T-helper 17 cell (primary cell): Measurements from ENCODE around the gene DENND1B. TPM values are rescaled to one million over a fixed set of nuclear protein-coding genes. Genes with fewer than 3 reads are reported as not detected.
A peak's percentile ranks its signal among the peaks of the same experiment; 100 is the strongest.
"Not testable (repeated sequence)": the region's sequence is repeated elsewhere in the genome, so short reads cannot be mapped to it uniquely, and the experiment has no call there.

Source experiments
- ATAC-seq: fragments of 150-1000 bp; cut with Tn5 transposase; 2 replicates; pipeline ENCODE4 v1.10.0; 2021; ENCODE audit warnings: mild to moderate bottlenecking, moderate library complexity
- DNase-seq, 3 donors: peaks; one replicate each; pipeline versions ENCODE4 v3.0.0 to v3.0.0-alpha.2; 2020 to 2021
- H3K9me3 ChIP-seq: one replicate; pipeline ENCODE4 v1.7.0; 2013; ENCODE audit warnings: low read length, mild to moderate bottlenecking; ENCODE audit not compliant: control insufficient read depth, poor library complexity, severe bottlenecking
- H3K27ac Mint-ChIP-seq: one replicate; pipeline ENCODE4 v1.8.0; 2022; ENCODE audit warnings: mild to moderate bottlenecking, moderate library complexity, mixed read lengths
- H3K27me3 Mint-ChIP-seq: one replicate; pipeline ENCODE4 v1.8.0; 2022; ENCODE audit warnings: mixed read lengths
- H3K36me3 Mint-ChIP-seq: one replicate; pipeline ENCODE4 v1.8.0; 2022; ENCODE audit warnings: low read depth, mixed read lengths
- H3K4me1 Mint-ChIP-seq: one replicate; pipeline ENCODE4 v1.8.0; 2022; ENCODE audit warnings: mild to moderate bottlenecking, mixed read lengths
- H3K4me3 Mint-ChIP-seq: one replicate; pipeline ENCODE4 v1.8.0; 2022; ENCODE audit warnings: mild to moderate bottlenecking, moderate library complexity, mixed read lengths
- total RNA-seq, 4 donors: library from RNA in 2 of 4; stranded (reverse) in 2 of 4; gene quantifications; one replicate each; pipeline ENCODE4 v1.2.3 and lab custom pipeline; 2022 to 2026

The DENND1B gene
- total RNA-seq, 2 donors from 2014 or later = 32.4 to 35.6 TPM

DNA sequence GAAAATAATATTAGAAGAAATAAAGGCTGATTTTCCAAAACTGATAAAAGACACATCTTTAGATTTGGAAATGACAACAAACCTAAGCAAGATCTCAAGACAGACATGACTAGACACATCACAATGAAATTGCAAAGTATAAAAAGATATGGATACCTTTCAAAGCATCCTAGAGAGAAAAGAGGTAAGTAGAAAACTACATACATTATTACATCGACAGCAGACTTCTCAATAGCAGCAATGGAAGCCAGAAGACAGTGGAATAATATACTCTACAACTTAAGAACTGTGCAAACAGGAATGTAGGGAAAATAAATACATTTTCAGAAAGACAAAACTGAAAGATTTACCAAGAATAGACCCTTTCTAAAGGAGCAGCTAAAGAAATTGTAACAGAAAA is 50.2 kb downstream of the DENND1B start:
- Mint-ChIP-seq H3K36me3 (no peaks in the 10 kb centered on the region), H3K4me3 (no peak overlapping the region), H3K27me3 (no peaks in the 10 kb centered on the region), H3K4me1 (no peaks in the 10 kb centered on the region), H3K27ac (no peak overlapping the region)
- DNase-seq (no peak), ATAC-seq (no peak)
- H3K9me3 ChIP-seq = peaks cover 4% of the 10 kb centered on the region

DNA sequence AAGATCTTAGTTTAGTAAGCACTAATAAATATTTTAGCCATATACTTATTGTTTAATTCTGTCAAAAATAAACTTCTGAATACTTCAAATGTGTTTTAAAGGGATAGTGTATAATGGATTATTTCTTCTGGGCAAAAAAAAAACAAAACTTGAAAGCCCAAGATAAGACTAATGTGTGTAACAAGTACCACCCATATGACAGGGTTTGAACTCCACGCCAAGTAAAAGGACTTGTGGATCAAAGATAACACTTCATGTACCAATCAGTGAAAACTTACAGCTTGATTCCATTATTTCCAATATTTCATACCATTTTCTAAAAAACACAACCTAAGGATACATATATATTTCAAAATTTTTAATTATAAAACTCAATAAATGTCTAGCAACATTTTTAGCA is 59.5 kb downstream of the DENND1B start:
- no peak overlapping the region for H3K4me3 Mint-ChIP-seq
- H3K36me3 Mint-ChIP-seq = peaks cover 4% of the 10 kb centered on the region
- H3K27me3 Mint-ChIP-seq = no peaks in the 10 kb centered on the region
- H3K4me1 Mint-ChIP-seq = peaks cover 17% of the 10 kb centered on the region
- DNase-seq (no peak), ATAC-seq (no peak)
- no peak overlapping the region for H3K27ac Mint-ChIP-seq
- no peaks in the 10 kb centered on the region for H3K9me3 ChIP-seq

DNA sequence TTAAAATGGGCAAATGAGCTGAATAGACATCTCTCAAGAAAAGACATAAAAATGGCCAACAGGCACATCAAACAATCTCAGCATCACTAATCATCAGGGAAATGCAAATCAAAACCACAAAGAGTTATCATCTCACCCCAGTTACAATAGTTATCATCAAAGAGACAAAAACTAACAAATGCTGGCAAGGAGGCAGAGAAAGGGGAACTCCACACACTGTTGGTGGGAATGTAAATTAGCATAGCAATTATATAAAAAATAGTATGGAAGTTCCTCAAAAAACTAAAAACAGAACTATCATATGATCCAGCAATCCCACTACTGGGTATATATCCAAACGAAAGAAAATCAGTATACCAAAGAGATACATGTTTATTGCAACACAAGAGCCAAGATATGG is 68.7 kb downstream of the DENND1B start:
- H3K27me3 Mint-ChIP-seq = no peaks in the 10 kb centered on the region
- H3K36me3 Mint-ChIP-seq = no peaks in the 10 kb centered on the region
- no peak for DNase-seq
- H3K4me3 Mint-ChIP-seq = no peak overlapping the region
- no peak overlapping the region for H3K27ac Mint-ChIP-seq
- peaks cover 7% of the 10 kb centered on the region for H3K4me1 Mint-ChIP-seq
- no peaks in the 10 kb centered on the region for H3K9me3 ChIP-seq
- peak; percentile 55 for ATAC-seq

DNA sequence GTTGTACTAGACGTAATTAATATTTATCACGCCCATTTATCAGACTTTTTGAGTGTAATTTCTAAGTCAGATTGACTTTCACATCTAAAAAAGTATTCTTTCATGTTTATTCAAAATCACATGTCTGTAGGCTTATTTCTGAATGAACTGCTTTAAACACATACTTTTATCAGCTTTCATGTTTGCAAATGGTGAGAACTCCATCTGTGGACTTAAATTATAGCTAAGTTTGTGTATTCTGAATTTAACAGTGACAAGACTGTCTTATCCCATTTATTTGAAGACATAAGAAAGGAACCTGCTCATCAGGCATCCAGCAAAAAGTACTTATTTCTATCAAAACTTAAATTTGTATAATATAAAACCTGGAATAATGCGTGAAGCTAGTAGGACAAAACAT is 69.3 kb downstream of the DENND1B start:
- ATAC-seq (no peak), DNase-seq (no peak)
- no peak overlapping the region for H3K27ac Mint-ChIP-seq
- H3K4me3 Mint-ChIP-seq = no peak overlapping the region
- no peaks in the 10 kb centered on the region for H3K9me3 ChIP-seq
- no peaks in the 10 kb centered on the region for H3K36me3 Mint-ChIP-seq
- no peaks in the 10 kb centered on the region for H3K27me3 Mint-ChIP-seq
- H3K4me1 Mint-ChIP-seq = peaks cover 7% of the 10 kb centered on the region

DNA sequence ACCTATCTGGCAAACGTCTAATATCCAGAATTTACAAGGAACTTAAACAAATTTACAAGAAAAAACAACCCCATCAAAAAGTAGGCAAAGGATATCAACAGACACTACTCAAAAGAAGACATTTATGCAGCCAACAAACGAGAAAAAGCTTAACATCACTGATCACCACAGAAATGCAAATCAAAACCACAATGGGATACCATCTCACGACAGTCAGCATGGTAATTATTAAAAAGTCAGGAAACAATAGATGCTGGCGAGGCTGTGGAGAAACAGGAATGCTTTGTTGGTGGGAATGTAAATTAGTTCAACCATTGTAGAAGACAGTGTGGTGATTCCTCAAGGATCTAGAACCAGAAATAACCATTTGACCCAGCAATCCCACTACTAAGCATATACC is 74.6 kb downstream of the DENND1B start:
- peaks cover 31% of the 10 kb centered on the region for H3K4me1 Mint-ChIP-seq
- H3K36me3 Mint-ChIP-seq, H3K27me3 Mint-ChIP-seq, H3K27ac Mint-ChIP-seq, H3K4me3 Mint-ChIP-seq, ATAC-seq, H3K9me3 ChIP-seq, DNase-seq: not testable (repeated sequence)

DNA sequence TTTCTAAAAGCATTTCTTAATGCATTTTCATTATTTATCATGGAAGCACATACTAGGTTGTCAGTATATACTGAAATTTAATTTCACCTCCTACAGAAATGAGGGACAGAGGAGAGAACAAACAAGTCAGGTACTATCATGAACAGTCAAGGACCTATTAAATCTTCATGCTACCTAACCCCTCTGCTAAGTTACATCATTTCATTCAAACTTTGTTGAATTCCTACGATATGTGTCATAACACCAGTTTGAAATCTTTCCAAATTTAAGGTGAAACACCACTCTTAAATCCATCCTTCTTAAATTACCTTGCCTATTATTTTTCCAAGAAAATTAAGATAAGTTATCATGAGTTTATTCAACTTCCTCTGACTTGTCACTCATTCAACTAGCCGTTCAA is 78.9 kb downstream of the DENND1B start:
- Mint-ChIP-seq H3K27me3 (no peaks in the 10 kb centered on the region), H3K4me3 (no peak overlapping the region), H3K4me1 (peaks cover 36% of the 10 kb centered on the region), H3K27ac (no peak overlapping the region), H3K36me3 (peaks cover 3% of the 10 kb centered on the region)
- no peak for ATAC-seq
- no peaks in the 10 kb centered on the region for H3K9me3 ChIP-seq
- DNase-seq = no peak

DNA sequence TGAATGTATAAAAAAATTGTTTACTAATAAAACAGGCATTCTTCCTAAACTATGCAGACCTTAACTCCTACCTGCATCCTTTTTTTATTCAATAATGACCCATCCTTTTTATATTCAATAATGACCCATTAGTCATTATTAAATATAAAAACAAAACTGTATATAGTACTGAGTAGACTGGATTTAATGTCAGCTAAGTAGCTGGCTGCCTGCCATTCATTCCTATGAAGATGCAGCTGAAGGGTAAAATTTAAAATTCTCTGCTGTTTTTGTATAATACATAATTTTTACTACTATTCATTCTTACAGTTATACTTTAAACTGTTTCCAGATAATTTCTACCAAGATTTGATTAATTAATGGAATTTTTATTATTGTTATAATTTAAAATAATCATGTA is 79.3 kb downstream of the DENND1B start:
- no peak for DNase-seq
- H3K27me3 Mint-ChIP-seq = no peaks in the 10 kb centered on the region
- no peak overlapping the region for H3K27ac Mint-ChIP-seq
- H3K36me3 Mint-ChIP-seq = peaks cover 3% of the 10 kb centered on the region
- peaks cover 39% of the 10 kb centered on the region for H3K4me1 Mint-ChIP-seq
- no peak for ATAC-seq
- no peaks in the 10 kb centered on the region for H3K9me3 ChIP-seq
- H3K4me3 Mint-ChIP-seq = no peak overlapping the region

DNA sequence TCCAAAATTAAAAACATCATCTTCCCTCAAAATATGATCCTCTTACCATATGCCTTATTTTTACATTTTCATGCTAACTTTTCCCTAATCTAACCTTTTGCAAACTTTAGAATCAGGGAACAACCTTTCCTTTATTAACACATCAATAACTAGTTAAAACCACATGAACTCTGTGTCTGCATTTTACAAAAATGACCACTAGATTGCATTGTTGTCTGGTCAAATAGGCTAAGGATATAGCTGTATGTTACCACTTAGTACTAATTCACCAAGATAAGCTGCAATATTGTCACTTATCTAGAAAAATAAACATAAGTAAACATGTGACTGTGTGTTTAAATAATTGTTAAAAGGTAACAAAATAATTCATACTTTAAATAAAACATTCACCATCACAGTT is 82.3 kb downstream of the DENND1B start:
- ATAC-seq = no peak
- Mint-ChIP-seq H3K27me3 (no peaks in the 10 kb centered on the region), H3K36me3 (peaks cover 10% of the 10 kb centered on the region), H3K4me1 (peaks cover 22% of the 10 kb centered on the region), H3K27ac (no peak overlapping the region), H3K4me3 (no peak overlapping the region)
- no peaks in the 10 kb centered on the region for H3K9me3 ChIP-seq
- DNase-seq = no peak

DNA sequence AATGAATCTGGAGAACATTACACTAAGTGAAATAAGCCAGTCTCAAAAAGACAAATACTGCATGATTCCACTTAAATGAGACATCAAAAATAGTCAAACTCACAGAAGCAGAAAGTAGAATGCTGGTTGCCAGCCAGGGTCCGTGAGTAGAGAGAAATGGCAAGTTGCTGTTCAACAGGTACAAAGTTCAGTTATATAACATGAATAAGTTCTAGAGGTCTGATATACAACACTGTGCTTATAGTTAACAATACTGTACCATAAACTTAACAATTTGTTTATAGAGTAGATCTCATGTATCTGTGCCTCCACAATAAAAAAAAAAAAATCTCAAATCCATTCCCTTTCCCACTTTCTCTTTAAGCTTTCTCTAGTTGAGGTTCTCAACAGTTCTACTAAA is 83.5 kb downstream of the DENND1B start:
- ATAC-seq = no peak
- Mint-ChIP-seq H3K36me3 (peaks cover 10% of the 10 kb centered on the region), H3K27ac (peak overlapping the region; percentile 5), H3K27me3 (no peaks in the 10 kb centered on the region), H3K4me1 (peaks cover 18% of the 10 kb centered on the region), H3K4me3 (no peak overlapping the region)
- DNase-seq = no peak
- H3K9me3 ChIP-seq = no peaks in the 10 kb centered on the region

DNA sequence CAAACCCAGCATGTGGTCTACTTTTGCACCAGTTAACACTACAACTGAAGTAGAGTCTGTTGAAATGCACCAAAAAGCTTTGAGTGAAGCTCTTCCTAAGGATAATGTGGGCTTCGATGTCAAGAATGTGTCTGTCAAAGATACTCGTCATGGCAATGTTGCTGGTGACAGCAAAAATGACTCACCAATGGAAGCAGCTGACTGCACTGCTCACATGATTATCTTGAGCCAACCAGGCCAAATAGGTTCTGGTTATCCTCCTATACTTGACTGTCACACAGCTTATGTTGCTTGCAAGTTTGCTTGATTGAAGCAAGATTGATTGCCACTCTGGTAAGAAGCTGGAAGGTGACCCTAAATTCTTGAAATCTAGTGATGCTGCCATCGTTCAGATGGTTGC is 85.2 kb downstream of the DENND1B start:
- Mint-ChIP-seq H3K36me3 (peaks cover 10% of the 10 kb centered on the region), H3K4me1 (peaks cover 20% of the 10 kb centered on the region), H3K4me3 (no peak overlapping the region), H3K27ac (no peak overlapping the region), H3K27me3 (no peaks in the 10 kb centered on the region)
- H3K9me3 ChIP-seq = no peaks in the 10 kb centered on the region
- DNase-seq = no peak
- ATAC-seq = no peak

DNA sequence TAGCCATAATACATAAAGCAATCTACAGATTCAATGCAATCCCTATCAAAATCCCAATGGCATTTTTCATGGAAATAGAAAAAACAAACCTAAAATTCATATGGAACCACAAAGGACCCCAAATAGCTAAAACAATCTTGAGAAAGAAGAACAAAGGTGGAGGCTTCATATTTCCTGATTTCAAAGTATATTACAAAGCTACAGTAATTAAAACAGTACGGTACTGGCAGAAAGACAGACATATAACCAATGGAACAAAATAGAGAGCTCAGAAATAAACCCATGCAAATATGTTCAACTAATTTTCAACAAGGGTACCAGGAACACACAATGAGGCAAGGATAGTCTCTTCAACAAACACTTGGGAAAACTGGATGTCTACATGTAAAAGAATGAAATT is 87.0 kb downstream of the DENND1B start:
- peaks cover 10% of the 10 kb centered on the region for H3K36me3 Mint-ChIP-seq
- H3K4me1 Mint-ChIP-seq = peaks cover 19% of the 10 kb centered on the region
- no peaks in the 10 kb centered on the region for H3K9me3 ChIP-seq
- no peak overlapping the region for H3K4me3 Mint-ChIP-seq
- ATAC-seq (no peak), DNase-seq (no peak)
- no peak overlapping the region for H3K27ac Mint-ChIP-seq
- H3K27me3 Mint-ChIP-seq = no peaks in the 10 kb centered on the region

DNA sequence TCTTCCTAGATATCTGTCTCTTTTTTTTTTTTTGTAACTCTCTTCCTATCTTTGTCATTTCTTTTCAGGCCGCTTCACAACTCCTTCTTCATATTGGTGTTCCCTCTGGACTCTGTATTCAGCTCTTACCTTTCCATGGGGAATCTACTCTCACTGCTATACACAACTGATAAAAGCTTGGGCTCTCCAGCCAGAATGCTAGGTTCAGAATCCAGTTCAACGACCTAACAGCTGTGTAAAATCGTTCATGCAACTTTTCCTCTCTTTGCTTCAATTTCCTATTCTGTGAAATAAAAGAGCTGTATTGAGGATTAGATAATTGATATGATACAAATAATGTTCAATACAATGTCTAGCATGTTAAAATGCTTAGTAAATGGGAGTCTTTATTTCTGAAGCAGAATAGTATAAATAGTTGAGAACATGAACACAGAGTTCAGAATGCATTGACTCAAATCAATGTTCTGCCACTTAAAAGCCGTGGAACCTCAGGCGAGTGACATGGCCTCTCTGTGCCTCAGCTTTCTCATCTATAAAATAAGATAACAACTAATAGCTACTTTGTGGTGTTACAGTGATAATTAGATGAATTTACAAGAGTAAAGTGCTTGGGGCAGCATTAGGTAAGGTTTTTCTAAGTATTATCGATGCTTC is 88.5 kb downstream of the DENND1B start:
- Mint-ChIP-seq H3K36me3 (peaks cover 10% of the 10 kb centered on the region), H3K27ac (no peak overlapping the region), H3K27me3 (no peaks in the 10 kb centered on the region), H3K4me1 (peaks cover 22% of the 10 kb centered on the region), H3K4me3 (no peak overlapping the region)
- no peak for ATAC-seq
- H3K9me3 ChIP-seq = no peaks in the 10 kb centered on the region
- DNase-seq = no peak

DNA sequence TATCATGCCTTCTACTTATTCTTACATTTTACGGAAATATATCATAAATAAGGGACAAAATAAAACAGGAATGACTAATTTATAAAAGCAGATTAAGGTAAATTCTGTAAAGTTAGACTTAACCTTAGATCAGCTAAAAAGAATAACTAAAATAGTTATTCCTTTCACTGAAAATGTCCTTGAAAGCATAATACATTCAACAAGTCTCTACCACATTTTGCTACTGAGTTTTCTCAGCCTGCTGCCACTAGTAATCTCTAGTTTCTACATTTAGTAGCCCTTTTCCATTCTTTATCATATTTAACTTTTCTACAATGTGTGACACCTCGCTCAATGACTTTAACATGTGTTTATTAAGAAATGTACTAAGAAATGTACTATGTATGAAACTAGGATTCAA is 89.0 kb downstream of the DENND1B start:
- ATAC-seq (no peak), DNase-seq (no peak)
- H3K27me3 Mint-ChIP-seq = no peaks in the 10 kb centered on the region
- H3K27ac Mint-ChIP-seq = no peak overlapping the region
- H3K9me3 ChIP-seq = no peaks in the 10 kb centered on the region
- H3K4me3 Mint-ChIP-seq = no peak overlapping the region
- peaks cover 24% of the 10 kb centered on the region for H3K4me1 Mint-ChIP-seq
- peaks cover 10% of the 10 kb centered on the region for H3K36me3 Mint-ChIP-seq

DNA sequence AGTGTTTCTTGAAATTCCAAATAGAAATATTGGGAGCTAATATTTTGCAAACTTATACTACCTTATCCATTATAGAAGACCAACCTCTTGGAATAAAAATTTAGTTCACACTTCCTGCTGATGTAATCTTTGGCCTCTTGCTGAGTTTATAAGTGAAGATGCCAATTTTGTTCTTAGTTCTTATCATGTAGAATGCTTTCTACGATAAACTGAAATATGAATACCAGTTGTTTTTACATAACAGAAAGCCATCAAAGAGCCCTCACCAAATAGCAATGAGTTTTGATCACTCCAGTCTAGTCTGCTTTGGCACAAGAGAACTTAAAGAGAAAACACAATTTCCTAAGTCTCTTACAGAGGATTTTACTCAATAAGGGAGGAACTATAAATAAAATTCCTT is 89.5 kb downstream of the DENND1B start:
- no peaks in the 10 kb centered on the region for H3K9me3 ChIP-seq
- Mint-ChIP-seq H3K36me3 (peaks cover 10% of the 10 kb centered on the region), H3K27me3 (no peaks in the 10 kb centered on the region), H3K4me3 (no peak overlapping the region), H3K27ac (no peak overlapping the region), H3K4me1 (peaks cover 21% of the 10 kb centered on the region)
- ATAC-seq (no peak), DNase-seq (no peak)
